SK-N-SH treated with all-trans-retinoic acid at 6 μM for 48 hours (cell line): Measurements from ENCODE around the gene CCIN.

Experiments used
- ATAC-seq: fragments of 200-7000 bp; cut with Tn5 transposase; 3 replicates; pipeline ENCODE4 v1.9.1; 2020; ENCODE audit warnings: mild to moderate bottlenecking, moderate library complexity
- ARNTL ChIP-seq: fragments of 450-650 bp; formaldehyde crosslinking; IDR thresholded peaks from 2 replicates; pipeline ENCODE4 v1.5.0; 2020; ENCODE audit warnings: low read depth, mild to moderate bottlenecking, moderate library complexity, borderline replicate concordance
- BACH2 ChIP-seq: fragments of 250-450 bp; sonication (Bioruptor Pico); IDR thresholded peaks from 2 replicates; pipeline ENCODE4 v1.9.0; 2021; ENCODE audit warnings: mild to moderate bottlenecking, borderline replicate concordance
- CSDC2 ChIP-seq: fragments of 250-450 bp; sonication (Bioruptor Pico); IDR thresholded peaks from 2 replicates; pipeline ENCODE4 v1.5.0; 2020; ENCODE audit warnings: mild to moderate bottlenecking, moderate library complexity
- ESRRG ChIP-seq: fragments of 250-450 bp; sonication (Bioruptor Pico); IDR thresholded peaks from 2 replicates; pipeline ENCODE4 v1.6.1; 2021; ENCODE audit warnings: mild to moderate bottlenecking
- ISL1 ChIP-seq: fragments of 250-450 bp; sonication (Bioruptor Pico); IDR thresholded peaks from 2 replicates; pipeline ENCODE4 v2.1.2; 2022; ENCODE audit warnings: mild to moderate bottlenecking, moderate library complexity
- OSR1 ChIP-seq: fragments of 250-450 bp; sonication (Bioruptor Pico); IDR thresholded peaks from 2 replicates; pipeline ENCODE4 v1.8.0; 2022; ENCODE audit warnings: moderate library complexity, mild to moderate bottlenecking, inconsistent platforms
- PPARA ChIP-seq: fragments of 250-450 bp; sonication (Bioruptor Pico); IDR thresholded peaks from 2 replicates; pipeline ENCODE4 v1.5.0; 2020; ENCODE audit warnings: mild to moderate bottlenecking, borderline replicate concordance
- RARB ChIP-seq: fragments of 250-450 bp; sonication (Bioruptor Pico); IDR thresholded peaks from 2 replicates; pipeline ENCODE4 v1.8.0; 2021; ENCODE audit warnings: mild to moderate bottlenecking, moderate library complexity
- SNAI2 ChIP-seq: fragments of 250-450 bp; sonication (Bioruptor Pico); IDR thresholded peaks from 2 replicates; pipeline ENCODE4 v1.5.0; 2020; ENCODE audit warnings: mild to moderate bottlenecking, moderate library complexity
- TCF4 ChIP-seq: fragments of 250-450 bp; sonication (Bioruptor Pico); IDR thresholded peaks from 2 replicates; pipeline ENCODE4 v1.8.0; 2021; ENCODE audit warnings: mild to moderate bottlenecking, moderate library complexity, borderline replicate concordance
- TOX ChIP-seq: fragments of 250-450 bp; sonication (Bioruptor Pico); IDR thresholded peaks from 2 replicates; pipeline ENCODE4 v1.8.0; 2021; ENCODE audit warnings: mild to moderate bottlenecking, moderate library complexity, borderline replicate concordance
- ZC3H10 ChIP-seq: fragments of 250-450 bp; sonication (Bioruptor Pico); IDR thresholded peaks from 2 replicates; pipeline ENCODE4 v1.5.1; 2021; ENCODE audit warnings: mild to moderate bottlenecking, moderate library complexity
- ZFP3 ChIP-seq: fragments of 250-450 bp; sonication (Bioruptor Pico); IDR thresholded peaks from 2 replicates; pipeline ENCODE4 v1.5.0; 2020; ENCODE audit warnings: mild to moderate bottlenecking, moderate library complexity
- ZFP30 ChIP-seq: fragments of 450-650 bp; formaldehyde crosslinking; IDR thresholded peaks from 2 replicates; pipeline ENCODE4 v1.5.0; 2022; ENCODE audit warnings: mild to moderate bottlenecking, moderate library complexity
- ZNF565 ChIP-seq: fragments of 450-650 bp; formaldehyde crosslinking; conservative IDR thresholded peaks from 2 replicates; pipeline ENCODE4 v1.5.0; 2020; ENCODE audit warnings: low read depth, mild to moderate bottlenecking, moderate library complexity
- ZNF8 ChIP-seq: fragments of 450-650 bp; formaldehyde crosslinking; IDR thresholded peaks from 2 replicates; pipeline ENCODE4 v1.5.0; 2020; ENCODE audit warnings: mild to moderate bottlenecking, moderate library complexity
- TF ChIP-seq, protein P1 (sequence below): fragments of 250-450 bp; sonication (Bioruptor Pico); IDR thresholded peaks from 2 replicates; pipeline ENCODE4 v1.5.1; 2021; ENCODE audit warnings: mild to moderate bottlenecking, moderate library complexity
- TF ChIP-seq, protein P2 (sequence below): fragments of 250-450 bp; sonication (Bioruptor Pico); IDR thresholded peaks from 2 replicates; pipeline ENCODE4 v1.5.0; 2020; ENCODE audit warnings: mild to moderate bottlenecking, moderate library complexity
- TF ChIP-seq, protein P3 (sequence below): fragments of 250-450 bp; sonication (Bioruptor Pico); IDR thresholded peaks from 2 replicates; pipeline ENCODE4 v1.5.1; 2020; ENCODE audit warnings: low read depth, mild to moderate bottlenecking, moderate library complexity
- TF ChIP-seq, protein P4 (sequence below): fragments of 250-450 bp; sonication (Bioruptor Pico); IDR thresholded peaks from 2 replicates; pipeline ENCODE4 v1.8.0; 2021; ENCODE audit warnings: low read depth, mild to moderate bottlenecking, moderate library complexity, borderline replicate concordance

Gene CCIN

DNA sequence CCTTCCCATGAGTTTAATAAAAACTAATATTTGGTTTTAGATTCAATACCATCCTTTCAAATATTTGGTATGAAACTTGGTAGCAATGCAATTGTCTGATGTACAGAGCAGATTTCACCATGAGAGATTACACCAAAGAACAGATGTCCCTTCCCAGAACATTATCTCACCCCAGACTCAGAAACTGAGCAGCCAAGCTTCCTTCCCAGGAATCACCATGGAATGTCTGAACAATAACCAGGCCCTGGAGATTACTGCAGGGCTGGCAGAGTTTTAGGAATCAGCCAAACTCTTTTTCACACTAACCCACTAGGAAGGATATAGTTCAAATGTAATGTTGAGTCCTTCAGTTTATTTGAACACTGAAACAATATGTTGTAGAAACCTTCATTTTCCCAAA is 45.4 kb downstream of the CCIN start (continued):
- TF ChIP-seq, protein P1, sequence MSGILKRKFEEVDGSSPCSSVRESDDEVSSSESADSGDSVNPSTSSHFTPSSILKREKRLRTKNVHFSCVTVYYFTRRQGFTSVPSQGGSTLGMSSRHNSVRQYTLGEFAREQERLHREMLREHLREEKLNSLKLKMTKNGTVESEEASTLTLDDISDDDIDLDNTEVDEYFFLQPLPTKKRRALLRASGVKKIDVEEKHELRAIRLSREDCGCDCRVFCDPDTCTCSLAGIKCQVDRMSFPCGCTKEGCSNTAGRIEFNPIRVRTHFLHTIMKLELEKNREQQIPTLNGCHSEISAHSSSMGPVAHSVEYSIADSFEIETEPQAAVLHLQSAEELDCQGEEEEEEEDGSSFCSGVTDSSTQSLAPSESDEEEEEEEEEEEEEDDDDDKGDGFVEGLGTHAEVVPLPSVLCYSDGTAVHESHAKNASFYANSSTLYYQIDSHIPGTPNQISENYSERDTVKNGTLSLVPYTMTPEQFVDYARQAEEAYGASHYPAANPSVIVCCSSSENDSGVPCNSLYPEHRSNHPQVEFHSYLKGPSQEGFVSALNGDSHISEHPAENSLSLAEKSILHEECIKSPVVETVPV (CRISPR knock-in tag) = no peak
- TF ChIP-seq PPARA (CRISPR knock-in tag) (no peak), TOX (CRISPR knock-in tag) (no peak), SNAI2 (CRISPR knock-in tag) (0 out of 2 replicates have a peak, but pooled peaks have one; percentile 36), ISL1 (CRISPR knock-in tag) (peak; percentile 43)

DNA sequence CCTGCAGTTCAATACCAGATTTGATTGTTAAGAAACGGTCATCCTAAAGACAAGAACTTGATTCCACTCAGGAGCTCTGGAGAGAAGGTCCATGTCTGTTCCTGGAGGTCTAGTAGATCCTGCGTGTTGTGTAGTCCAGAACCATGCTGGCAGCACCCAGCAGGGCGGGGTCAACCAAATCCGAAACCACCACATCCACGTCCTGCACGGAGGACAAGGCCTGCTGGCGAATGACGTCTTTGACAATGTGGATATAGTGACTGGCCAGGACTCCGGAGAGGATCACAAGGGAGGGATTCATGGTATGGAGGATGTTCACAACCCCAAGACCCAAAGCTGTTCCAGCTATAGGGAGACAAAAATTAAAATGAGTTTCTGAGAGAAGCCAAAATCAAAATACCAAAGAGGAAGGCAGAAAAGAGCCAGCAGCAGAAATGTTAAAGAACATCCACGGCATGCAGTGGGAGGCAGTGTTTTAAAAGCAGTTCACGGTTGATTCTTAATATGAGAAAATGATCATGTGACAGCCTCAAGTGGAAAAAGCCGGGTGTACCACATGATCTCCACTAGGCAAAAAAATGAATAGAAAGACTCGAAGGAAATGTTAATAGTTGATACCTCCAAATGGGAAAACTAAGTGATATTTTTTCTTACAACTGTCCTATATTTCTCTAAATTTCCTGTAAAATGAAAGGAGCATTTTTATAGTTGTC is 48.2 kb downstream of the CCIN start:
- no peak for ATAC-seq
- TF ChIP-seq ZNF565 = no peak
- no peak for TF ChIP-seq ARNTL
- TF ChIP-seq ESRRG (CRISPR knock-in tag) = no peak
- no peak for TF ChIP-seq ZC3H10 (CRISPR knock-in tag)
- no peak for TF ChIP-seq CSDC2
- TF ChIP-seq ZNF8 (CRISPR knock-in tag) = no peak
- TF ChIP-seq BACH2 (CRISPR knock-in tag) = no peak
- TF ChIP-seq, protein P2, sequence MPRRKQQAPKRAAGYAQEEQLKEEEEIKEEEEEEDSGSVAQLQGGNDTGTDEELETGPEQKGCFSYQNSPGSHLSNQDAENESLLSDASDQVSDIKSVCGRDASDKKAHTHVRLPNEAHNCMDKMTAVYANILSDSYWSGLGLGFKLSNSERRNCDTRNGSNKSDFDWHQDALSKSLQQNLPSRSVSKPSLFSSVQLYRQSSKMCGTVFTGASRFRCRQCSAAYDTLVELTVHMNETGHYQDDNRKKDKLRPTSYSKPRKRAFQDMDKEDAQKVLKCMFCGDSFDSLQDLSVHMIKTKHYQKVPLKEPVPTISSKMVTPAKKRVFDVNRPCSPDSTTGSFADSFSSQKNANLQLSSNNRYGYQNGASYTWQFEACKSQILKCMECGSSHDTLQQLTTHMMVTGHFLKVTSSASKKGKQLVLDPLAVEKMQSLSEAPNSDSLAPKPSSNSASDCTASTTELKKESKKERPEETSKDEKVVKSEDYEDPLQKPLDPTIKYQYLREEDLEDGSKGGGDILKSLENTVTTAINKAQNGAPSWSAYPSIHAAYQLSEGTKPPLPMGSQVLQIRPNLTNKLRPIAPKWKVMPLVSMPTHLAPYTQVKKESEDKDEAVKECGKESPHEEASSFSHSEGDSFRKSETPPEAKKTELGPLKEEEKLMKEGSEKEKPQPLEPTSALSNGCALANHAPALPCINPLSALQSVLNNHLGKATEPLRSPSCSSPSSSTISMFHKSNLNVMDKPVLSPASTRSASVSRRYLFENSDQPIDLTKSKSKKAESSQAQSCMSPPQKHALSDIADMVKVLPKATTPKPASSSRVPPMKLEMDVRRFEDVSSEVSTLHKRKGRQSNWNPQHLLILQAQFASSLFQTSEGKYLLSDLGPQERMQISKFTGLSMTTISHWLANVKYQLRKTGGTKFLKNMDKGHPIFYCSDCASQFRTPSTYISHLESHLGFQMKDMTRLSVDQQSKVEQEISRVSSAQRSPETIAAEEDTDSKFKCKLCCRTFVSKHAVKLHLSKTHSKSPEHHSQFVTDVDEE (CRISPR knock-in tag) = no peak
- no peak for TF ChIP-seq TCF4
- no peak for TF ChIP-seq OSR1 (CRISPR knock-in tag)
- TF ChIP-seq TOX (CRISPR knock-in tag) = no peak
- no peak for TF ChIP-seq ISL1 (CRISPR knock-in tag)
- no peak for TF ChIP-seq PPARA (CRISPR knock-in tag)
- TF ChIP-seq, protein P3, sequence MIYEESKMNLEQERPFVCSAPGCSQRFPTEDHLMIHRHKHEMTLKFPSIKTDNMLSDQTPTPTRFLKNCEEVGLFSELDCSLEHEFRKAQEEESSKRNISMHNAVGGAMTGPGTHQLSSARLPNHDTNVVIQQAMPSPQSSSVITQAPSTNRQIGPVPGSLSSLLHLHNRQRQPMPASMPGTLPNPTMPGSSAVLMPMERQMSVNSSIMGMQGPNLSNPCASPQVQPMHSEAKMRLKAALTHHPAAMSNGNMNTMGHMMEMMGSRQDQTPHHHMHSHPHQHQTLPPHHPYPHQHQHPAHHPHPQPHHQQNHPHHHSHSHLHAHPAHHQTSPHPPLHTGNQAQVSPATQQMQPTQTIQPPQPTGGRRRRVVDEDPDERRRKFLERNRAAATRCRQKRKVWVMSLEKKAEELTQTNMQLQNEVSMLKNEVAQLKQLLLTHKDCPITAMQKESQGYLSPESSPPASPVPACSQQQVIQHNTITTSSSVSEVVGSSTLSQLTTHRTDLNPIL (CRISPR knock-in tag) = no peak
- no peak for TF ChIP-seq RARB
- no peak for TF ChIP-seq ZFP3
- no peak for TF ChIP-seq ZFP30 (CRISPR knock-in tag)

DNA sequence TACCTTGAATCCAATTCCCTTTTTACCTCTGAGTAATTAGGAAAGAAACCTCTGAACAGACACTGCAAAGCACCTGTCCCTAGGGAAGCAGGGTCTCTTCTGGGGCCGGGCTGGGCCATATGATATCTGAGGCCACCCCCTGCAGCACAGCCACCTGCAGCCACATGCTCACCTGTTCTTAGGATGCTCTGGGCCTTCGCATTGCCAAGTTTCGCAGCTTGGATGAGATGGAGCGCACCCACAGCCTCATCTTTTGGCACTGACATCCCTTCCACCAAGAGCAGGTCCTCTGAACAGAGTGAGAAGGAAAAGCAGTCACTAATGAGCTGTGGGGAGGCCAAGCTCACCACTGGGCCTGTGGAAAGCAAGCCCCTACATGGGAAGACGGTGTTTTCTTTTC is 48.8 kb downstream of the CCIN start:
- no peak for ATAC-seq
- TF ChIP-seq ZFP3 (no peak), ZNF565 (no peak)

DNA sequence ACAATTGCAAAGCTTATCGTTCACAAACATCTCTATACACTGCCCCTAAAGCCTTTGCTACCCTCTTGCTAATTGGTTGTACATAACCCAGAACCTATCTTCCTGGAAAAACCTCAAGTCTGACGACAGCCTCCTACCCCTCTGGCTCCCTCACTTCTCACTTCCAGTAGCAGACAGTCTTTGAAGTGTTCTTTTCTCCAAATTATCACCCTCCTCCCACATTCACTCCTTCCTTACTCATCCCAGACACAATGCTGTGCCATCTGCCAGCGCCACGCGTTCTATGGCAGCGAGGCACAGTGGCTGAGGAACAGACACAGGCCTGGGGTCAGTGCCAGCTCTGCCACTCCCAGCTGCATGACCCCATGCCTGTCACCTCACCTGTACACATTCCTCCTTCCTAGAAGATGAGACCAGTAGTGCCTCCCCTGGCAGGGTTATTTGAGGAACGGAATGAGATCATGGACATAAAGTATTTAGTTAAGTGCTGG is 49.3 kb downstream of the CCIN start:
- TF ChIP-seq BACH2 (CRISPR knock-in tag) = no peak
- TF ChIP-seq ZNF8 (CRISPR knock-in tag) = no peak
- TF ChIP-seq, protein P4, sequence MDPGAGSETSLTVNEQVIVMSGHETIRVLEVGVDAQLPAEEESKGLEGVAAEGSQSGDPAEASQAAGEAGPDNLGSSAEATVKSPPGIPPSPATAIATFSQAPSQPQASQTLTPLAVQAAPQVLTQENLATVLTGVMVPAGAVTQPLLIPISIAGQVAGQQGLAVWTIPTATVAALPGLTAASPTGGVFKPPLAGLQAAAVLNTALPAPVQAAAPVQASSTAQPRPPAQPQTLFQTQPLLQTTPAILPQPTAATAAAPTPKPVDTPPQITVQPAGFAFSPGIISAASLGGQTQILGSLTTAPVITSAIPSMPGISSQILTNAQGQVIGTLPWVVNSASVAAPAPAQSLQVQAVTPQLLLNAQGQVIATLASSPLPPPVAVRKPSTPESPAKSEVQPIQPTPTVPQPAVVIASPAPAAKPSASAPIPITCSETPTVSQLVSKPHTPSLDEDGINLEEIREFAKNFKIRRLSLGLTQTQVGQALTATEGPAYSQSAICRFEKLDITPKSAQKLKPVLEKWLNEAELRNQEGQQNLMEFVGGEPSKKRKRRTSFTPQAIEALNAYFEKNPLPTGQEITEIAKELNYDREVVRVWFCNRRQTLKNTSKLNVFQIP = no peak
- ATAC-seq = no peak; the same call in 2 of the 3 replicates
